ENCODE results near the gene NSUN7. TPM values are rescaled to one million over a fixed set of nuclear protein-coding genes. Genes with fewer than 3 reads are reported as not detected.

Gene NSUN7, protein sequence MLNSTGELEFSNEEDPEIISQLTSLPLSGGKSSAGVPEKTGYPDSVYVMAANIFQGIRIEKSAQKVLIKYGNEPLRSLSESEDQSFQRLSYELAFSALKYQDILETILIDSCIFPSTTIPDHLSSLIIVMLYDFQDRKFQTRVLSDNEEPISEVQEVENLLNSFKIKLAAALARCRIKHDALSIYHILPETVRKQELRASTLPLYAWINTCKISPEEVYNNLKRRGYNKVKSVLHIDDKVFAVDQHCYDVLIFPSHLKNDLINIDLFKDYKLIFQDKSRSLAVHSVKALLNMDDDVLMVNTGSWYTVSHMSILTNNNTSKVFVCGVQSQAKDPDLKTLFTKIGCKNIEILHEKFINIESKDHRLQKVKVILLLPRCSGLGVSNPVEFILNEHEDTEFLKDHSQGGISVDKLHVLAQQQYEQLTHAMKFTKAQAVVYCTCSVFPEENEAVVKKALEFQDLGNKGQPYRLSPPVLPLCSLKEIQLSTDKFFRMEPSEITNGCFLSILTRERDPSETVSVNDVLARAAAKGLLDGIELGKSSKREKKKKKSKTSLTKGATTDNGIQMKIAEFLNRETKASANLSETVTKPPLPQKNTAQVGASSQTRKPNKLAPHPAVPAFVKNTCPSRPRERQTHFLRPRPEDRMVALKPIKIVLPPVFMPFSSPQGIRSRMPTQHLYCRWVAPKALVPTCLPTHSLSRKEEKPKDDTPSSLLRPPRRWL
- 0.03 to 0.05 TPM in 2 of 3 replicates, not detected in the other for polyA plus RNA-seq
- not detected for polyA plus RNA-seq (2011; ENCODE audit: low read depth)
- polyA plus RNA-seq (2011; cell fraction: cytosol; rRNA removed): not detected in 2 replicates
- polyA plus RNA-seq (2011; cell fraction: nucleus; rRNA removed): not detected in 2 replicates
- 0.05 and 0.06 TPM in 2 replicates for polyA plus RNA-seq (2012; ENCODE audit: low replicate concordance)
- not detected in 3 replicates for polyA minus RNA-seq
- polyA minus RNA-seq (2011; cell fraction: cytosol; rRNA and poly(A)+ RNA removed): not detected
- polyA minus RNA-seq (2011; cell fraction: nucleus; rRNA and poly(A)+ RNA removed): not detected in 2 replicates

DNA sequence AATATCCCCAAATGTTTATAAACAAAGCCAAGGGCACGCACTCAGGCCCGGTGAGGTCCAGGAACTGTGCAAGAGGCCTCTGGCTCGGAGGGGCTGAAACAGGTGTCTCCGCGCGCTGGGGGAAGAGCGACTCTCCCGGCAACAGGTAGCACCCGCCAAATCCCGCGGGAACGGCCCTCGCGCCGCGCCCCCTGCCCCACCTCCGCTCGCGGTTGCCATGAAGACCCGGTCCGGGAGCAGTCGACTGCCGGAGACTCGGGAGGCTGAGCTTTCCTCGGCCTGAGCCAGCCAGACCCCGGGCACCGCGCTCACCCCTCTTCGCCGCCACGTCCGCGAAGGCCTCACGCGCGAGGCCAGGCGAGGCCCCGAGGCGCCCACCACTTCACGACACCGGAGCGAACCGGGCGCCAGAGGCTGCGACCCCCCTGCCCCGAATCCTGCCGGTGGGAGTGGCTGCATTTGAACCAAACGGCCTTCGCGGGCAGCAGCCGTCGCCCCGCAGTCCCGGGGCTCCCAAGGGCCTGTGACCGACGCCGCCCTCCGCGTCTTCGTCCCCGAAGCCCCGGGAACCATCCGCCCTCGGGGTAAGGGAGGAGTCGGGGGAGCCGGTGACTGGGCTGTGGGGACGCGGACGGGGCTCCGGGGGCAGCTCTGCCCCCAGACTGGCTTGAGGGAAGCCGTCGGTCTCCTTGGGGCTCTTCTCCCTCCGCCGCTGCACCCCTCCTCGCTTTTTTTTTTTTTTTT is at the start of gene NSUN7:
TSS of gene NSUN7 (plus strand) at position 239 of the 744 bp plus-strand sequence. CDS start 739 bp downstream, outside the sequence.
- Histone ChIP-seq H3K4me3 (ENCODE audit: control insufficient read depth in 2 of 3, extremely low read depth in 1 of 3, insufficient read depth in 2 of 3, low read depth in 1 of 3, low read length in 3 of 3) (peak within 1 kb of the TSS; percentile 26 to 71 (median 38)), H4K20me1 (ENCODE audit: control insufficient read depth, extremely low read depth, insufficient read depth, low read length) (no peaks in the 10 kb centered on the region), H3K4me1 (ENCODE audit: control insufficient read depth, extremely low read depth, insufficient read depth, low read length) (peaks cover 6% of the 10 kb centered on the region), H3K79me2 (ENCODE audit: control insufficient read depth, insufficient read depth, low read length) (no peaks in the 10 kb centered on the region), H3K9me1 (ENCODE audit: control insufficient read depth, extremely low read depth, insufficient read depth, low read length) (no peaks in the 10 kb centered on the region), H3K27ac (ENCODE audit: control insufficient read depth, insufficient read depth, low read length) (no peak within 1 kb of the TSS), H3K36me3 (ENCODE audit: control insufficient read depth in 2 of 2, extremely low read depth in 1 of 2, insufficient read depth in 2 of 2, low read length in 2 of 2) (no peaks in the 10 kb centered on the region), H3K9me3 (ENCODE audit: control insufficient read depth, low read depth, low read length) (no peaks in the 10 kb centered on the region), H3K4me2 (ENCODE audit: control insufficient read depth, extremely low read depth, insufficient read depth, low read depth, low read length) (peak within 1 kb of the TSS; percentile 98), H3K27me3 (ENCODE audit: control insufficient read depth, extremely low read depth, insufficient read depth, low read length) (peaks cover 33% of the 10 kb centered on the region), H3K9ac (ENCODE audit: control insufficient read depth, extremely low read depth, insufficient read depth, low read length) (peak within 1 kb of the TSS; percentile 41), H2AFZ (ENCODE audit: control insufficient read depth, low read length) (peak within 1 kb of the TSS; percentile 86)
- FAIRE-seq (no peak), DNase-seq (ENCODE audit: low read depth, low spot score) (no peak)
- dilution Hi-C loops (cut with MboI; ENCODE audit: extremely low pct_ligation_motif_present, low sequenced_read_pairs): no loop called here
- TF ChIP-seq EZH2 (IDR thresholded peaks at IDR 0.05; ENCODE audit: low read length): no peak
- TF ChIP-seq, protein P1, sequence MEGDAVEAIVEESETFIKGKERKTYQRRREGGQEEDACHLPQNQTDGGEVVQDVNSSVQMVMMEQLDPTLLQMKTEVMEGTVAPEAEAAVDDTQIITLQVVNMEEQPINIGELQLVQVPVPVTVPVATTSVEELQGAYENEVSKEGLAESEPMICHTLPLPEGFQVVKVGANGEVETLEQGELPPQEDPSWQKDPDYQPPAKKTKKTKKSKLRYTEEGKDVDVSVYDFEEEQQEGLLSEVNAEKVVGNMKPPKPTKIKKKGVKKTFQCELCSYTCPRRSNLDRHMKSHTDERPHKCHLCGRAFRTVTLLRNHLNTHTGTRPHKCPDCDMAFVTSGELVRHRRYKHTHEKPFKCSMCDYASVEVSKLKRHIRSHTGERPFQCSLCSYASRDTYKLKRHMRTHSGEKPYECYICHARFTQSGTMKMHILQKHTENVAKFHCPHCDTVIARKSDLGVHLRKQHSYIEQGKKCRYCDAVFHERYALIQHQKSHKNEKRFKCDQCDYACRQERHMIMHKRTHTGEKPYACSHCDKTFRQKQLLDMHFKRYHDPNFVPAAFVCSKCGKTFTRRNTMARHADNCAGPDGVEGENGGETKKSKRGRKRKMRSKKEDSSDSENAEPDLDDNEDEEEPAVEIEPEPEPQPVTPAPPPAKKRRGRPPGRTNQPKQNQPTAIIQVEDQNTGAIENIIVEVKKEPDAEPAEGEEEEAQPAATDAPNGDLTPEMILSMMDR (optimal IDR thresholded peaks at IDR 0.05 in 1 of 3, IDR thresholded peaks at IDR 0.05 in 1 of 3, conservative IDR thresholded peaks at IDR 0.05 in 1 of 3; ENCODE audit: extremely low read depth in 1 of 3, insufficient read depth in 2 of 3, low read length in 3 of 3): no peak

DNA sequence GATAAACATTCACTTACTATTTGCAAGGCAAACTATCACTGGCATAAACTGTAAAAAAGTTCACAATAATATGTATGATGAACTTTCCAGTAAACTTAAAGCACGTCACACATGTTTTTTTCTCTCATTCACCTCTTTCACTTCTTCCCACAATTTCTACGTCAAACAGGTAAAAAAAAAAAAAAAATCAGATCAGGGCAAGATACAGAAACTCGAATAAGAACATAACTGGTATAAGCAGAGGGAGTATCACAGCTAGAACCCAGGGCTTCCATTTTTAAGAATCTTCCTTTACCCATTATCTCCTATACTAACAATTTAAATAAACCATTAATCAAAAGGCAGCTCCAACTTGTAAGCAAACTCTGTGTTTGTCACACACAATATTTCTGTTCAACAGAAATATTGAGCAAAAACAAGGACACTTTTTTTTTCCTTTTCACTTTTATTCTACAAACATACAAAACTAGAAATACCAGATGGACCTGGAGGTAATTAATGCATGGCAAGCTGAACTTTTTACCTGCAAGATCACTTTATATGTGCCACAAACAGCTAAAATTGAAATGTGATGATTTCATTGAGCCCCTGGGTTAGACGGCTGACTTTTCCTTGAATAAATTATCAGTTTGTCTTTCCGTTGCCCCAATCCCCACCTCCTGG is 47.5 kb upstream of the NSUN7 start:
- Histone ChIP-seq H3K4me1 (ENCODE audit: control insufficient read depth, extremely low read depth, insufficient read depth, low read length) (no peaks in the 10 kb centered on the region), H3K27ac (ENCODE audit: control insufficient read depth, insufficient read depth, low read length) (no peak overlapping the region), H3K9me1 (ENCODE audit: control insufficient read depth, extremely low read depth, insufficient read depth, low read length) (no peaks in the 10 kb centered on the region), H2AFZ (ENCODE audit: control insufficient read depth, low read length) (no peak overlapping the region), H3K9ac (ENCODE audit: control insufficient read depth, extremely low read depth, insufficient read depth, low read length) (no peak overlapping the region), H3K79me2 (ENCODE audit: control insufficient read depth, insufficient read depth, low read length) (no peaks in the 10 kb centered on the region), H3K36me3 (ENCODE audit: control insufficient read depth in 2 of 2, extremely low read depth in 1 of 2, insufficient read depth in 2 of 2, low read length in 2 of 2) (no peaks in the 10 kb centered on the region), H3K4me3 (ENCODE audit: control insufficient read depth in 2 of 3, extremely low read depth in 1 of 3, insufficient read depth in 2 of 3, low read depth in 1 of 3, low read length in 3 of 3) (no peak overlapping the region), H3K27me3 (ENCODE audit: control insufficient read depth, extremely low read depth, insufficient read depth, low read length) (no peaks in the 10 kb centered on the region), H3K4me2 (ENCODE audit: control insufficient read depth, extremely low read depth, insufficient read depth, low read depth, low read length) (no peak overlapping the region), H4K20me1 (ENCODE audit: control insufficient read depth, extremely low read depth, insufficient read depth, low read length) (no peaks in the 10 kb centered on the region), H3K9me3 (ENCODE audit: control insufficient read depth, low read depth, low read length) (no peaks in the 10 kb centered on the region)
- TF ChIP-seq EZH2 (IDR thresholded peaks at IDR 0.05; ENCODE audit: low read length): no peak
- TF ChIP-seq, protein P1 (optimal IDR thresholded peaks at IDR 0.05 in 1 of 3, IDR thresholded peaks at IDR 0.05 in 1 of 3, conservative IDR thresholded peaks at IDR 0.05 in 1 of 3; ENCODE audit: extremely low read depth in 1 of 3, insufficient read depth in 2 of 3, low read length in 3 of 3): no peak
- DNase-seq (ENCODE audit: low read depth, low spot score) (no peak), FAIRE-seq (no peak)
- dilution Hi-C loops (cut with MboI; ENCODE audit: extremely low pct_ligation_motif_present, low sequenced_read_pairs): no loop called here

Data from keratinocyte (primary cell).